Cardiac septum (tissue), 1 donor: ENCODE measurements around the gene ADGRD1. TPM values are rescaled to one million over a fixed set of nuclear protein-coding genes. Genes with fewer than 3 reads are reported as not detected.

Source experiments
- DNase-seq: peaks from one replicate; pipeline ENCODE4 v3.0.0-alpha.2; 2020; ENCODE audit warnings: low spot score
- intact Hi-C: fragments of 100-400 bp; cut with DNase I; formaldehyde crosslinking; loops from one replicate; pipeline ENCODE4 v1.14.0; 2022
- total RNA-seq: library from RNA; stranded (reverse); fragmentation: NEBNext Ultra II Directional; extraction: Animal tissue kit (Norgen Biotek cat#: 25700); gene quantifications from one replicate; pipeline ENCODE4 v1.2.1, GENCODE V29; 2021
- donor health status: DM: no; HTN: no; CAD: no.

The ADGRD1 gene
- total RNA-seq, 1 donor from 2014 or later = 54.6 TPM

- intact Hi-C loops = no loop called here
- no peak for DNase-seq
Measured at GRCh38 chr12:131000000-131000486, 46.3 kb downstream of the ADGRD1 start.

DNA sequence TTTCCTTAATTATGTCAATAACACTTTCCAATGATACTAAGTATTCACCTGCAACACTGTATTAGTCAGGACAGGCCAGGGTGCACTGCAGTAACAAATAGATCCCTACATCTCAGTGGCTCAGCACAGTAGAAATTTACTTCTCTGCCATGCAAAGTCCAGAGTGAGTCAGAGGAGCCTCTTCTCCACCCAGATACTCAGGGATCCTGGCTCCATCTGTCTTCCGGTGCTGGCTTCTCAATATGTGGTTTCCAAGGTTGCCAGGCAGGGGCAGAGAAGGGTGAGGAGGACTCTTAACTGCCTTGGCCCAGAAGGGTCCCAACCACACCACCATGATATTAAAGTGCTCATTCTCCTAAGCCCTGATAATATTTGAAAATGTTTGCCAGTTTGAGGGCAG is 47.8 kb downstream of the ADGRD1 start:
- no peak for DNase-seq
- intact Hi-C loops = no loop called here

GRCh38 chr12:131002216-131002631 is 48.5 kb downstream of the ADGRD1 start:
- intact Hi-C loops = no loop called here
- no peak for DNase-seq

DNA sequence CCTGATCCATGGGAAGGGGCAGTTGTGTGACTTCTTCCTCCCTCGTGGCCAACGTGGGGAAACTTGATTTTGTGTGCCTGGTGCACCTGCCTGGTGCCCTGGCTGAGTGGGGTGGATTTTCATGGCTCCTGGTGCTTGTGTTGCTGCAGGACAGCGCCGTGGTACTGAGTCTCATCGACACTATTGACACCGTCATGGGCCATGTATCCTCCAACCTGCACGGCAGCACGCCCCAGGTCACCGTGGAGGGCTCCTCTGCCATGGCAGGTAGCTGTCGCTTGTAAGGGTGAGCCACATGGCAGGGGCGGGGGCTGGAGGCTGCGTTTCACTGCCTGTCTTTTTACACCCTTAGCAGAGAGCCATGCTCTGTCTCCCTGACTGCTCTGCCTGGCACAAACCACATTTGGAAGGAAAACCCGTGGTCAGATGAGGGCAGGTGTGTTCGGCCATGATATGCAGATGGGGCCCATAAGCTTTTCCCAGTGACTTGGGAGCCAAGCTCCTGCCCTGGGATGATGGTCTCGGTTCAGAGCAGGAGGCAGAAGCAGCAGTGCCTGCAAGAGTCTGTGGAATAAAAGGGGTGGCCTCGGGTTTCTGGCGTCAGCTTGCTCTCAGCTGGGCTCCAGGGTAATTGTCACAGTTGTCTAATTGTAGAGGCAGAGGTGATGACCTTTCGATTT is 49.5 kb downstream of the ADGRD1 start:
- no peak for DNase-seq
- intact Hi-C loops = no loop called here

- no peak for DNase-seq
- intact Hi-C loops = no loop called here
Measured at GRCh38 chr12:131003716-131004045, 50.0 kb downstream of the ADGRD1 start.

GRCh38 chr12:131004166-131004565 is 50.5 kb downstream of the ADGRD1 start:
- intact Hi-C loops = no loop called here

GRCh38 chr12:131005161-131006035 is 51.7 kb downstream of the ADGRD1 start:
- intact Hi-C loops = no loop called here

More at GRCh38 chr12:131004166-131004565, 50.5 kb downstream of the ADGRD1 start:
- no peak for DNase-seq

GRCh38 chr12:131006036-131006735 is 52.5 kb downstream of the ADGRD1 start:
- no peak for DNase-seq
- intact Hi-C loops = no loop called here

More at GRCh38 chr12:131005161-131006035, 51.7 kb downstream of the ADGRD1 start:
- DNase-seq = no peak

- intact Hi-C loops = no loop called here
- no peak for DNase-seq
Measured at GRCh38 chr12:131007031-131007739, 53.5 kb downstream of the ADGRD1 start.

- intact Hi-C loops = no loop called here
- DNase-seq = no peak
Measured at GRCh38 chr12:131007740-131008117, 54.0 kb downstream of the ADGRD1 start.

DNA sequence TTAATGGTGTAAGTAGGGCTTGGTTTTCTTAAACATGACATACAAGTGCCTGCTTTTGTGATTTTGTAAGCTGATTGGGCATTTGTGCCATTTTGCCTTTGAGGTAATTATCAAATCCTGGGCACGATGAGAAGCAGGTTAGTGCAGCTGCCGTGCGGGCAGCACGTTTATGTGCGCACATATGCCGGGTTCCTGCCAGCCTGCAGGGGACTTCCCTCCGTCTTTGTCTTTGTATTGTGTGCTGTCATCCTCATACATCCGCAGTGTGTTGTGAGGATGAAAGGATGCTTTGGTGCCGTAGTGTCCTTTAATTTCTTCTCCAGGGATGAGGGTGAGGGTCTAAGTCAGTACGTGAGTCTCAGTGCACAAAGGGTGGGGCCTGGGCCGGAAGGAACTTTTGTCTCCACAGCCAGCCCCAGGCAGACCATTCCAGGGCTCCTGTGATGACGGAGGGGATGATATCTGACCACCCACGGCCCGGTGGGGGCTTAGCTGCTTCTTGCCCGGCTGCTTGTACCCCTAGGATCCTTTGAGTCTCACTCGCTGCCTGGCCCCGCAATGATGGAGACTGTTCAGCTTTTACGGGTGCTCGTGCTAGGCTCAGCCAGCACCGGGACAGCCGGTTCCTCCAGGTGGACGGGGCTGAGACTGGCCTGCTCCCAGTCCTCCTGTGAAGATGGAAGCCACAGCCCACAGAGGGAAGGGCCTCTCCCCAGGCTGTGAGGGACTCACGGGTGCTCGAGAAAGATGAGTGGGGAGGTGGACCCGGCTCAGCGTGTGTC is 54.6 kb downstream of the ADGRD1 start:
- intact Hi-C loops = no loop called here
- DNase-seq = no peak

DNA sequence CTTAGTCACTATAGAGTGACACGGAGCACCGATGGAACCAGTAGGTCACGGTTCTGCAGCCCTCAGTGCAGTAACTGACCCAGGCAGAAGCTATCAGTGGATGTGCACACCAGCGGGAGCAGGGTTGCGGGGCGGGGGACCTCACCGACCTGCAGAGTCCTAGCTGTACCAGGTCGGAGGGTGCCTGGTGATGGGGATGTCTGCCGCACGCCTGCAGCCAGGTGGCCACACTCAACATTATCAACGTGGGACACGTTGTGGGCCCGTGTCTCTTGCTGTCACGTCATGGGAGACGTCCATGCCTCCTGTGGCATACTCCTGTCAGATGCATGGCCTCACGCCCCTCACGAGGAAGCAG is 55.2 kb downstream of the ADGRD1 start:
- DNase-seq = no peak
- intact Hi-C loops = no loop called here

DNA sequence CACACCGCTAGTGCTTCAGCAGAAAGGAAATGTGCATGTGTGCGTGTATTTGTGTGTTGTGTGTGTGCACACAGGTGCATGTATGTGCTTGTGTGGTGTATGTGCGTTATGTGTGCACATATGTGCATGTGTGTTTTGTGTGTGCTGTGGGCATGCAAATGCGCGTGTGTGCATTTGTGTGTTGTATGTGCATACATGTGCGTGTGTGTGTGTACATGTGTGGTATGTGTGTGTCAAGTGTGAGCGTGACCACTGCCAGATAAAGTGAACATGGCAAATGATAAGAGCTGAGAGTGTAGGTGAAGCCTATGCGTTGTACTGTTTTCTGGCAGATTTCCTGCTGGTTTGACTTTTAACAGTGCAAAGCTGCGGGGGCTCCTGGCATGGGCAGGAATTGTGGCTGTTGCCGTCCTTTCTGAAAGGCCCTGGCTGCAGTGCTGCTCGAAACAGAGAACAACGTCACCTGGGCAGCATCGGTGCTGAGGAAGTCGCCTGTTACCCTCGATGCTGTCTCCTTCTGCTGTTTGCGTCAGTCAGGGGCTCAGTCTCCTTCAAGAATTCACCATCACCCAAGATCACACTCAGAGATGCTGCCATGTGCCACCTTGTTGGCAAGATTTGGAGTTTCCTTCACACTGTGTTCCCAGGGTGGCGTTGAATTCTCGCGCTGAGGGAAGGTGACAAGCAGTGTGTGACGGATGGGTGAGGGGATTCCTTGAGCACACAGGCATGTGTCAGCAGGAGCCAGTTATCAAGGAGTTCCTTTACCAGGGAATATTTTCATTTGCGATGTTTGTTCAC is 56.1 kb downstream of the ADGRD1 start:
- intact Hi-C loops = no loop called here
- DNase-seq = no peak

GRCh38 chr12:131010396-131011131 is 56.9 kb downstream of the ADGRD1 start:
- DNase-seq = no peak
- intact Hi-C loops = no loop called here

DNA sequence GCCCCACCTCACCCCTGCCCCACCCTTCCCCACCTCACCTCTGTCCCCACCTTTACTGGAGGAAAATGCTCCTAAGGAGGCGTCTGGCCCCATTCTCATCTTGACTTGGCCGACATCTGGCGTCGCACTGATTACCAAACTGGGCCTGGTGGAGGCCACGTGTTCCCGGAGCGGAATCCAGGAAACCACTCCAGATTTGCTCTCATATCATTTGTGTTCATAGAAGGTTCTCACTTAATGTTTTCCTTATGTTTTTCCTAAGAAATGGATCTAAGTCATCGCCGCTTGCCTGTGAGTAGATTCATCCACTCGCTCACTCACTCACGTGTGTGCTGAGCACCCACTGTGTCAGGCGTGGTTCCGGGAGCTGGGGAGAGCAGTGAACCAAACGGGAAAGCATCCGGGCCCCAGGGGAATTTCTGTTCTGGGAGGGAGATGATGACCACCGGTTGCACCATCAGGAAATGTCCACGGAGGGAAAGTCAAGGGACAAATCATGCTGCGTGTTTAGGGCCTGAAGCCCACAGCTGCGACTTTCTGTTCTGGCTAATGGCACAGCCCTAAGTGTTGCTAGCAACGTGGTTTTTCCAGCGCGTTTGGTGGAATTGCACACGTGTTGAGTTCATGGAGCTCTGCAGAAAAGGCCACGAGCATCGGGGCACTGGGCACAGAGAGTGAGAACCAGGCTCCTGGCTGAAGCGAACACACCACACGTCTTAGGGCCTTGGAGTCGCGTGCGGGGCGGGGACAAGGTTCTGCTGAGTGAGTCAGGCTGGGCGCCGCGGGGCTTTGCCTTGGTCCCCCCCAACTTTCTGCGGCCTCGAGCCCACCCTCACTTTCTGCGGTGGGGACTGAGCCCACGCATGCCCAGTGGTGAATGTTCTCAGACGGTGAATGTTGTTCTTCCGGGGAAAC is 57.7 kb downstream of the ADGRD1 start:
- intact Hi-C loops = no loop called here
- DNase-seq = no peak

- intact Hi-C loops = no loop called here
- no peak for DNase-seq
Measured at GRCh38 chr12:131012279-131013069, 58.8 kb downstream of the ADGRD1 start.
